SU-DHL-6 (cell line): Measurements from ENCODE around the gene TMCO4.

ENCODE experiments used
- H2AFZ ChIP-seq: fragments of 200-600 bp; sonication (generic); 2 replicates; pipeline ENCODE4 v1.6.1; 2014; ENCODE audit warnings: low read depth, mild to moderate bottlenecking, moderate library complexity, mixed read lengths, antibody characterized with exemption, low read length; ENCODE audit not compliant: severe bottlenecking
- H3F3A ChIP-seq: fragments of 200-600 bp; shearing (Covaris generic); 2 replicates; pipeline ENCODE4 v1.6.0; 2016; ENCODE audit warnings: antibody characterized with exemption, mild to moderate bottlenecking; ENCODE audit not compliant: insufficient read depth
- H3K27ac ChIP-seq: fragments of 200-600 bp; sonication (generic); 2 replicates; pipeline ENCODE4 v1.5.1; 2016; ENCODE audit warnings: low read depth, mild to moderate bottlenecking, low read length, moderate library complexity, mixed read lengths
- H3K27me3 ChIP-seq: fragments of 200-600 bp; sonication (generic), shearing (Covaris generic); 2 replicates; pipeline ENCODE4 v1.6.0; 2014; ENCODE audit warnings: mild to moderate bottlenecking, low read length
- H3K36me3 ChIP-seq: fragments of 200-600 bp; sonication (generic); 2 replicates; pipeline ENCODE4 v1.6.1; 2014; ENCODE audit warnings: mild to moderate bottlenecking, low read length, mixed read lengths
- H3K4me2 ChIP-seq: fragments of 300-600, 200-600 bp; shearing (Covaris generic), sonication (generic); 2 replicates; pipeline ENCODE4 v1.6.0; 2014; ENCODE audit warnings: low read length, low read depth, mild to moderate bottlenecking; ENCODE audit not compliant: poor library complexity, severe bottlenecking
- H3K4me3 ChIP-seq: fragments of 200-600 bp; sonication (generic); 2 replicates; pipeline ENCODE4 v1.5.1; 2014; ENCODE audit warnings: antibody characterized with exemption, low read length, mild to moderate bottlenecking, mixed read lengths; ENCODE audit not compliant: insufficient read depth, poor library complexity, severe bottlenecking
- H3K79me2 ChIP-seq: fragments of 200-600 bp; sonication (generic); 2 replicates; pipeline ENCODE4 v1.6.1; 2014; ENCODE audit warnings: mild to moderate bottlenecking, low read length, moderate library complexity; ENCODE audit not compliant: insufficient read depth
- H3K9ac ChIP-seq: fragments of 200-600 bp; sonication (generic); 2 replicates; pipeline ENCODE4 v1.7.0; 2014; ENCODE audit warnings: mild to moderate bottlenecking, low read length
- H3K9me2 ChIP-seq: fragments of 200-600 bp; sonication (generic); replicated peaks from 2 replicates; pipeline ENCODE4 v1.6.1; 2014; ENCODE audit warnings: low read length; ENCODE audit not compliant: insufficient read depth
- H3K9me3 ChIP-seq: fragments of 200-600 bp; sonication (generic); 2 replicates; pipeline ENCODE4 v1.6.1; 2014; ENCODE audit warnings: low read length, mixed read lengths; ENCODE audit not compliant: insufficient read depth
- H4K20me1 ChIP-seq: fragments of 200-600 bp; sonication (generic); 2 replicates; pipeline ENCODE4 v1.6.1; 2014; ENCODE audit warnings: low read depth, mild to moderate bottlenecking, antibody characterized with exemption, low read length, moderate library complexity, mixed read lengths
- EZH2phosphoT487 ChIP-seq: fragments of 200-600 bp; sonication (generic), shearing (Covaris generic); conservative IDR thresholded peaks from 2 replicates; pipeline ENCODE4 v1.6.1; 2018; ENCODE audit warnings: mild to moderate bottlenecking, antibody characterized with exemption, low read length, moderate library complexity, mixed read lengths
- TF ChIP-seq, protein P1 (sequence below): fragments of 200-600 bp; sonication (generic); IDR thresholded peaks from one replicate; pipeline ENCODE4 v1.5.1; 2017; ENCODE audit warnings: antibody characterized with exemption, mild to moderate bottlenecking, low read length, moderate library complexity; ENCODE audit not compliant: insufficient read depth, poor library complexity, severe bottlenecking

Gene TMCO4

GRCh38 chr1:19773485-19773884 lies 26.2 kb downstream of the TMCO4 start:
- no peaks in the 10 kb centered on the region for H3K79me2 ChIP-seq
- TF ChIP-seq EZH2phosphoT487, result no peak
- TF ChIP-seq, protein P1, sequence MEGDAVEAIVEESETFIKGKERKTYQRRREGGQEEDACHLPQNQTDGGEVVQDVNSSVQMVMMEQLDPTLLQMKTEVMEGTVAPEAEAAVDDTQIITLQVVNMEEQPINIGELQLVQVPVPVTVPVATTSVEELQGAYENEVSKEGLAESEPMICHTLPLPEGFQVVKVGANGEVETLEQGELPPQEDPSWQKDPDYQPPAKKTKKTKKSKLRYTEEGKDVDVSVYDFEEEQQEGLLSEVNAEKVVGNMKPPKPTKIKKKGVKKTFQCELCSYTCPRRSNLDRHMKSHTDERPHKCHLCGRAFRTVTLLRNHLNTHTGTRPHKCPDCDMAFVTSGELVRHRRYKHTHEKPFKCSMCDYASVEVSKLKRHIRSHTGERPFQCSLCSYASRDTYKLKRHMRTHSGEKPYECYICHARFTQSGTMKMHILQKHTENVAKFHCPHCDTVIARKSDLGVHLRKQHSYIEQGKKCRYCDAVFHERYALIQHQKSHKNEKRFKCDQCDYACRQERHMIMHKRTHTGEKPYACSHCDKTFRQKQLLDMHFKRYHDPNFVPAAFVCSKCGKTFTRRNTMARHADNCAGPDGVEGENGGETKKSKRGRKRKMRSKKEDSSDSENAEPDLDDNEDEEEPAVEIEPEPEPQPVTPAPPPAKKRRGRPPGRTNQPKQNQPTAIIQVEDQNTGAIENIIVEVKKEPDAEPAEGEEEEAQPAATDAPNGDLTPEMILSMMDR, result no peak
- no peaks in the 10 kb centered on the region for H3K9me2 ChIP-seq
- H3K9ac ChIP-seq, result no peak overlapping the region
- no peaks in the 10 kb centered on the region for H3K27me3 ChIP-seq
- no peak overlapping the region for H3K4me2 ChIP-seq
- H3K9me3 ChIP-seq, result no peaks in the 10 kb centered on the region
- no peaks in the 10 kb centered on the region for H3F3A ChIP-seq
- no peak overlapping the region for H3K4me3 ChIP-seq
- H3K27ac ChIP-seq, result no peak overlapping the region
- H3K36me3 ChIP-seq, result no peaks in the 10 kb centered on the region
- H2AFZ ChIP-seq, result no peak overlapping the region
- no peaks in the 10 kb centered on the region for H4K20me1 ChIP-seq

DNA sequence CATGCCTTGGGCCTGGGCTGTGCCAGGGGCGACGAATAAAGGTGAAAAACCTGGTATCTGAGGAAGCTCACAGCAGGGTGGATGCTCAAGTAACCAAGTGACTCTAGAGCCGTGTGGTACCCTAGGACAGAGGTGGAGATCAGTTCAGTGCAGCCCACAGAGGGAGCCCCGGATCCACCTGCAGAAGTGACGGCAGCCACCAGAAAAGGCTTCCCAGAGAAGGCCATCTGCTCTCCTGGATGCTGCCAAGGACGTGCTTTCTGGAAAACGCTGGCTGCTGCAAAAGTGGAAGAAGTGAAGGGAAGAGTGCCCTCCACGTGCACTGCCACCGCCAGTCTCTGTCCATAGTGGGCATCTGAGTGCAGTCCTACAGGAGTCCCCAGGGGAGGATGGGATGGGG lies 27.7 kb downstream of the TMCO4 start:
- Histone ChIP-seq H3K27ac (no peak overlapping the region), H3K27me3 (no peaks in the 10 kb centered on the region), H3K4me3 (no peak overlapping the region), H3K36me3 (no peaks in the 10 kb centered on the region), H3K9ac (no peak overlapping the region), H3K9me3 (no peaks in the 10 kb centered on the region), H4K20me1 (no peaks in the 10 kb centered on the region), H2AFZ (no peak overlapping the region), H3K4me2 (no peak overlapping the region), H3F3A (no peaks in the 10 kb centered on the region), H3K79me2 (no peaks in the 10 kb centered on the region), H3K9me2 (no peaks in the 10 kb centered on the region)
- TF ChIP-seq, protein P1, result no peak
- no peak for TF ChIP-seq EZH2phosphoT487

GRCh38 chr1:19771350-19771749 lies 28.4 kb downstream of the TMCO4 start:
- Histone ChIP-seq H3K27me3 (no peaks in the 10 kb centered on the region), H3K9me3 (no peaks in the 10 kb centered on the region), H3K79me2 (no peaks in the 10 kb centered on the region), H3K36me3 (no peaks in the 10 kb centered on the region), H2AFZ (no peak overlapping the region), H3K27ac (no peak overlapping the region), H3K9me2 (no peaks in the 10 kb centered on the region), H3K4me2 (no peak overlapping the region), H4K20me1 (no peaks in the 10 kb centered on the region), H3K4me3 (no peak overlapping the region), H3F3A (no peaks in the 10 kb centered on the region), H3K9ac (no peak overlapping the region)
- TF ChIP-seq EZH2phosphoT487, result no peak
- TF ChIP-seq, protein P1, result no peak
